Stimulated activated CD4-positive, alpha-beta T cell treated with anti-CD3 and anti-CD28 coated beads, Interleukin-12 subunit alpha, Interleukin-12 subunit beta, amount 100 ng/mL, for 48 hours (primary cell): ENCODE measurements around the gene ABTB2.
A peak's percentile ranks its signal among the peaks of the same experiment; 100 is the strongest.
"Not testable (repeated sequence)": the region's sequence is repeated elsewhere in the genome, so short reads cannot be mapped to it uniquely, and the experiment has no call there.

Experiments
- DNase-seq, 3 donors: peaks; one replicate each; pipeline ENCODE4 v3.0.0-alpha.2; 2020; ENCODE audit warnings: low read depth in 2 of 3, low spot score in 1 of 3

The ABTB2 gene

DNA sequence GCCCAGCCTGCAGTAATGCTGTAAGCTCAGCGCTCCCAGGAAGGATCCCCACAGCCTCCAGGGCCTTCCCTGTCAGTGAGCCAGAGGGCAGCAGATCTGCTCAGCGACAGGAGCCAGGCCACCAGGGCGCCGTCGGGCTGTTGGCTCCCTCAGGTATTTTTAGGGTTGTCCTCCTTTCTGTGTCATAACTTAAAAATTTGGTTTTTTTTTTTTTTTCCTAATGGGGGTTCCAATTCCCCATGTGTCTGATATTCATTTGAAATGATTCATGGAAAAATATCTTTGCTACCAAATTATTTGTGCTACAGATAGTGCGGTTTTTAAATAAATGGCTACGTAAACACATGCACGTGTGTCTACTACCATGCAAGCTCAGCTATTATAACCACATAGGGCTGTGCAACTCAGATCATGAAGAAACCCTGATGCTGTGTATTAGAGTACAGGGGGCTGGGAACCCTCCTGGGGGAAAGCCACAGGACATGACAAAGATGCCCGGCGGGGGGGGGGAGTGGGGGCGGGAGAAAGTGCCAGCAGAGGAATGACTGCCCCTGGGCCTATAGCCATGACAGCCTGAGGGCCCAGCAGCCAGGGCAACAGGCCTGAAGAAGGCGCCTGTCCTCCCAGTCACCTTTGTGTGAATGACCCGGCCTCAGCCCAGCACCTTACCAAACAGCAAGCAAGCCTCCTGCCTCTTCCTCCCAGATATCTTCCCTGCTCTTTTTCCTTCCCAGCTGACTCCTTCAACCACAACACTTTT lies 163.1 kb downstream of the ABTB2 start:
- no peak for DNase-seq

DNA sequence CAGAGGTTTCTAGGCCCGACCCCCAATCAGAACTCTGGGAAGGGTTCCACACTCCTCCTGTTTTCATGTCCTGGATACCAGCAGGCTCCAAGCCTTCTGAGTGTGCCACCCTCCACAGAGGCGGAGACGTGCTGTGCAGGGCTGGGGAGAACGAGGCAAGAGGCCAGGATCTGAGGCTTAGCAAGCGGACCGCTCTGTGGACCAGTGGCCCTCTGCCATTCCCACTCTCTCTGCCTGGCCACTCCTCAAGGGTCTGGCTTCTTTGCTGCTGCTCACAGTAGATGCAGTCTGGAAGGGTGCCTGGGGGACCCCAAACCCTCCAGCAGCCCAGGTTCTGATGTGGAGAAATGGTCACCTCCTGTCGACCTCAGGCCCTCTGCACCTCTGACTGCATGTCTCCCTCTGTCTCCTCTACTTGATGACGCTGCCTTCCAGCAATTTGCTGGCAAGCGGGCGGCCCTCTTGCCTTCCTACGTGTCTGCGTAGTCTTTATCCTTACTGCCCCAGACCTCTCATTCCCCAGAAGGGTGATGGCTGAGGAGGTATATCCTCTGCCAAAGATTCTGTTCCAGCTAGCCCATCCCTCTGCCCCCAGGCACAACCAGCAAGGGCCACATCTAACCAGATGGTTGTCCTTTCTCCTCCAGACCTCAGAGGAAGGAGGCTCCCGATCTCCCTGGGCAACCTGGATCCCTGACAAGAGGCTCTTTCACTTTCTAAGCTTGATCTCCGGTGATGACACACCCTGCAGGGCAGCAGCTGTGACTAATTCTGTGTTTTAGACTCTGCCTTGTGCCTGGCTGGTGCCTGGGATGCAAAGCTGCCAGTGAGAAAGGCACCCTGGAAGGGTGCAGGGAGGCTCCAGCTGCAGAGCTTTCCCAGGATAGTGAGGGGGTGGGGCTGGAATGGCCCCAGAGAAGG lies 165.1 kb downstream of the ABTB2 start:
- peak in 1 of 3 donors; percentile 11 for DNase-seq

DNA sequence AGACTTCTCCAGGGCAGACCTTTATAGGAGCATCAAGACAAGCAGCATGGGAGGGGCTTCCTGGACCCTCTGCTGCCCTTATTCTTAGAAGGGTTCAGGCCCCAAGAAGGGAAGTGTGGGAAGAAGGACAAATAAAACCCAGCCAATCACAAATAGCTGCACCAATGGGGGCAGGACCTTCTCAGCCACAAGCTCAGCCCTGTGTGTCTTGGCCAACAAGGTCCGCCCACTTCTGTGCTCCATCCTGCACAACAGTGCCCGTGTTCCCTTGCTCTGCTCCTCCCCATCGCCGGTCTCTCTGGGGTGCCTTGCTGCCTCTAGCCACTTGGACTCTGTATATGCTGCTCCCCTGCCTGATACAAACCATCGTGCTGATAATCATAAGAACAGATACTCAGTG lies 166.2 kb downstream of the ABTB2 start:
- no peak for DNase-seq

DNA sequence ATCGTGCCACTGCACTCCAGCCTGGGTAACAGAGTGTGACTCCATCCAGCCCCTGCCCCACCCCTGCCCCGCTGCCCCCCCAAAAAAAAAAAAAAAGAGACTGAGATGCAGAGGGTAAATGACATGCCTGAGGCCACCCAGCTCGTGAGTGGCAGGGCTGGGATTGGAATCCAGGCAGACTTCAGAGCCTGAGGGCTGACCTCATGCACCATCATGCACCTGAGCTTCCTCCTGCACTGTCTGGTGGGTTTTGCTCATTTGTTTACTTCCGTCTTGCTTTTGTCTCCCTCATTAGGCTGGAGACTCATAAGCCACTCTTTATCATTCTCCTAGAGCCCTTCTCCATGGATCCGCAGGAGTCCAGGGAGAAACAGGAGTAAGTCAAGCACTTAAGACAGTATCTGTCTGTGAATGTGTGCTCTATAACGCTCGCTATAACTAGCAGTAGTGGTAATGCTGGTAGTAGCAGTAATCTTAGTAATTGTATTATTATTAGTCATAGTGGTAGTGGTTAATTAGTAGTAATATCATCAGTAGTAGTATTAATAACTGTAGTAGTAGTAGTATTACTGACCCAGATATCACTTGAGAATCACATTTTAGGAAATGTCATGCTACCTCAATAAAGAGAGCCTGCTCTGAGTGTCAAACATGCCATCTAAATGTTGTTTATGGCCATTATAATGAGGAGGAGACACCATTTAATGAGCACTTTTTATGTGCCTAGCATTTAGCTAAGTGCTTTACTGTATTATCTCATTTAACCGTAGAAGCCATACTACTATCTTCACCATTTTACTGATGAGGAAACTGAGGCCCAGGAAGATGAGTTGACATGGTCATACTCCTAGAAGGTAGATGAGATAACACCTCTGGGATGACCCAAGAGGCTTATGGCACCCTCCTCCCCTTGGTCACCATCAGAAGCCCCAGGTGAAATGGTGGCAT lies 167.3 kb downstream of the ABTB2 start:
- no peak for DNase-seq

DNA sequence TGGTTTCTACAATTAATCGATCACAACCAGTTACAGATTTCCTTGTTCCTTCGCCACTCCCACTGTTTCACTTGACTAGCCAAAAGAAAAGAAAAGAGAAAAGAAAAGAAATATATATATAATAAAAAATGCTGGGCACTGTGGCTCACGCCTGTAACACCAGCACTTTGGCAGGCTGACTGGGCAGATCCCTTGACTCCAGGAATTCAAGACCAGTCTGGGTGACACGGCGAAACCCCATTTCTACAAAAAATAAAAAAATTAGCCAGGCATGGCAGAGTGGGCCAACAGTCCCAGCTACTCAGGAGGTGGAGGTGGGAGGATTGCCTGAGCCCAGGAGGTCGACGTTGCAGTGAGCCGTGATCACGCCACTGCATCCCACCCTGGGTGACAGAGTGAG lies 168.6 kb downstream of the ABTB2 start:
- no peak for DNase-seq

DNA sequence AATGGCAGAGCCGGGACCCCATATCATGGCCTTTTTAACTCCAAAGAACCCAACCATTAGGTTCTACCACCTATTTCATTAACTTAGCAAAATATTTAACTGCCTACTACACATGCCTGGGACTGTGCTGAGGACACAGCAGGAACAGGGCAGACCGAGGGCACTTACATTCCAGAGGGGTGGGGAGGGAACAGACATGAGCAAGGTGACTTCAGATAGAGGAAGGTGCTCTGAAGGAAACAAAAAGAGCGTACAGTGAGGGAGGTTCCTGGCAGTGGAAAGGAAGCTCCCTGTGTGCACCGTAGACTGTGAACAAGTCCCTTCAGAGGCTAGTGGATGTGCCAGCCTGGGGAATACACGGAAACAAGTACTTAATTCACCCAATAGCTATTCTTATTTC lies 169.6 kb downstream of the ABTB2 start:
- DNase-seq: no peak

DNA sequence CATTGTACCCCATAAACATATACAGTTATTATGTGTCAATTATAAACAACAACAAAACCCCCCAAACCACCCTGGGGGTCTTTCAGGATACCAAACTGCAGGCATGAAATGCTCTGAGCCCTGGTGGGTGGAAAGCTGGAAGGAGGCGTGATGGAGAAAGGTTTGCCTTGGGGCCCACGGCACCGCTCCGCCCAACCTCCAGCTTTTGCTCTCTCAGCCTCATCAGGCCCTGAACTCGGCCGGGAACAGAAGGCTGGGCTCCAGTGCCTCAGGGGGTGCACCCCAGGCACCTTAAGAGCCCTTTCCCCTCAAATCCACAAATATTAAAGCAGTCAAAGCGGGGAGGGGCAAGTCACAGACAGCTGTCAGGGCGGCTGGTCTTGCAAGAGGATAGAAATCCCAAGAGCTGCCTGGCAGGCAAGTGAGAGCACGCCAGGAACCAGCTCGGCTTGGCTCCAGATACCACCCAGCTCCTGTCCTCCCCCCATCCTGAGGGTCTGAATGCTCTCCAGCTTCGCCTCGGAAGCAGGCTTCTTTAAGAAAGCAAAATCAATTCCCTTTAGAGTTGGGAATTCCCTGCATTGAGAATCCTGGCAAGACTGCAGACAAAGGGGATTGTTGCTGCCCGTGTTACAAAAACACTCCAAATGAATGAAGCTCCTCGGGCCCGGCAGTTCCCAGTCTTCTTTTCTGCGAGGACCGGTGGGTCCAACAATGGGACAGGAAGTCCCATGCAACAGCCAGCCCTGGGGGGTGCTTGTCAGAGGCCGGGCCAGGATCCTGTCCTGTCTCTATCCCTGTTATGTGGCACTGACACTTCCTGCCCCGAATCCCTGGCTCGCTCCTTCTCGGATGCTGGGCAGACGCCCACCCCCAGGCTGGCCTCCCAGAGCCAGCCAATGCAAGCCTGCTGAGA lies 171.6 kb downstream of the ABTB2 start:
- no peak for DNase-seq

DNA sequence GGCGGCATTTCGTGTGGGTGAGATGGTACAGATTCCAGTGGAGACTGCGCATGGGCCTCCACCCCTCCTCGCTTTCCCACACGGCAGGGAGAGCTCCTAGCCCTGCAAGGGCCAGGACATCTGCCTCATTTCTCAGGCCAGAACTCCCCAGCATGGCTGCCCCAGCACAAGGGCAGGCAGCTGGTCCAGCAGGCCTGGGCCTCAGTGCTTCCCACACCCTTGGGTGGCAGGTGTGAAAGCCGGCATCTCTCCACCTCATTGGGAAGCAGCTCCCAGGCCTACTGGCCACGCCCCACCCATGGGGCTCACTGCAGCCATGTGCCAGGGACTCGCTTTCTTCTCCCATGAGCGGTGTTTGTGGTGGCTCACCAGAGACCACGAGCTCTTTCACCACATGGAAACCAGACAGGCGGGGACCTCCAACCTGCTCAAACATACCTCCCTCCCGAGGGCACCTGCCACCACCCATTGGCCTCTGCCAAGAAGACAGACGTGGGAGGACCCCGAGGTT lies 173.2 kb downstream of the ABTB2 start:
- no peak for DNase-seq

DNA sequence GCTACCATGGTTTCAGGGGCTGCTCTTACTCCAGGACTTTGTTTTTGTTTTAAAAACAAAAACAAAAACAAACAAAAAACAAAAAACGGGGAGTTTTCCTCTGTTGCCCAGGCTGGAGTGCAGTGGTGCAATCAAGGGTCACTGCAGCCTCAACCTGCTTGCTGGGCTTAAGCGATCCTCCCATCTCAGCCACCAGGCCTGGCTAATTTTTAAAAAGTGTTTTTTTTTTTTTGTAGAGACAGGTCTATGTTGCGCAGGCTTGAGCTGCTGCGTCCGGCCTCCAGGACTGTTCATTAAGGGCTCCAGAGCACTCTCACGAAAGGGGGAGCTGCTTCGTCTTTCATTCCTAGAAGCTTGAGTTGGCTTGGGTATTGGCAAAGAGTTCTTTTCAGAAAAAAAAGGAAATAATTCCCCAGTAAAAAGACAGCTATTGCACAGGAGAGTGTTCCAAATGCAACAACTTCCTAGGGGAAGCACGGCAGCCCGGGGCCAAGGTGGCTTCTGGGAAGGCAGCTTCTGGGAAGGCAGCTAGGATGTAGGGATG lies 173.9 kb downstream of the ABTB2 start:
- DNase-seq: no peak

DNA sequence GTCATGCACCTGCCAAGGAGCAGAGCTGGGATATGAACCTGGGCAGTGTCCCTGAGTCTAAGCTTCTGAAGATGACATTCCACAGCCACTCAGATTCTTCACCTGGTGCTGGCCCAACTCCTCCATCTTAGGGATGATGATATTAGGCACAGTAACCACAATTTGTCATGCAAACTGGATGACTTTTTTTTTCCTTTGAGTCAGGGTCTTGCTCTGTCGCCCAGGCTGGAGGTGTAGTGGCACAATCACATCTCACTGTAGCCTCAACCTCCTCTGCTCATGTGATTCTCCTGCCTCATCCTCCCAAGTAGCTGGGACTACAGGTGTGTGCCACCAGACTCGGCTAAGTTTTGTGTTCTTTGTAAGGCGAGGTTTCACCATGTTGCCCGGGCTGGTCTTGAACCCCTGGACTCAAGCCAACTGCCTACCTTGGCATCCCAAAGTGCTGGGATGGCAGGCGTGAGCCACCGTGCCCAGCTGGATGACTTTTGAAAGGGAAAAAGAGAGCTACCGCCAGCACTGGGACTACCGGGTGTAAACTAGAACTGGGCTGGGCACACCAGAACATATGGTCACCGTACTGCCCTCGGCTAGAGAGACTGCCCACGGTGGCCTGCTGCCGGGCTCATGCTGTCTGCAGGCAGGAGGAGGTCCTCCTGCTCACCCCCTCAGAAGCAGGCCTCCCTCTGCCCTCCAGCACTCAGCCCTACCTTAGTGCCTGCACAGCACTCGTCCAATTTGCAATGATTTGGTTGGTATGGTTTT lies 174.7 kb downstream of the ABTB2 start:
- no peak for DNase-seq

DNA sequence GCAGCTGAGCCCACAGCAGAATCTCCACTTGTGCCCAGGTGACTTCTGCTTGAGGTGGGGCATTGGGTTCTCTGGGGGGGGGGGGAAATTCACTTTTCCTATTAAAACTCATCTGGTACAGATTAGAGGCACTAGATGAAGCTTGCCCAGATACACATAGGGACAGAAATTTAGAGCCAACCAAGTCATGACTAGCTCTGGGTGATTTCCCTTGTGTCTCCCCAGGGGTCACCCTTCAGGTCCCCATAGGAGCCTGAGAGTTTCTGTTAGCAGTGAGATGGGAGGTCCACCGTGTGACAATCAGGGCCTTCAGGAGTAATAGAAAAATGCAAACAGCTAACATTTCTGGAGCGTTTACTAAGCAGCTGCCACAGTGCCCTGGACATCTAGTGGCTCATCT lies 175.4 kb downstream of the ABTB2 start:
- no peak for DNase-seq

DNA sequence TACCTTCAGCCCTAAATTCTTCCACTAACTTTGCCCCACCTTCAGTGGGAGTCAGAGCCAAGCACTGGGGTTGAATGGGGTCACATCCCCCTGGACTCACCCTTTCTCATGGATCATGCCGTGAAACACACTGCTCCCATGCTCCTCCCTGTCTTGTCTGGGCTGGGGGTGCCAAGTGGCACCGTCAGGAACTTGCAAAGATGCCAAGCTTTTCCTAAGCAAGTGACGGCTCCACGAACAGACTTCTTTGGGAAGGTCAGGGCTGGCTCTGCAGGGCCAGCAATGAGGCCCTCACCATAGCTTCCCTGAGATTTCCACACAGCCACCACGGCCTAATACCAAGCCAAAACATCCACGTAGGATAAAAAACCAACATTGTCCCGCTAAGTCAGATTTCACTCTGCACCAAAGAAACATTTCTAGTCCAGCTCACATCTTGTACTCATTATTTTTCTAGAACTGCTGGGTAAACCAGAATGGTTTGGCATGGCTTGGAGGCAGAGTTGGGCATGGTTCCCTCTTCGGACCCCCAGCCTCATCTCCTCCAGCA lies 175.9 kb downstream of the ABTB2 start:
- DNase-seq: no peak

DNA sequence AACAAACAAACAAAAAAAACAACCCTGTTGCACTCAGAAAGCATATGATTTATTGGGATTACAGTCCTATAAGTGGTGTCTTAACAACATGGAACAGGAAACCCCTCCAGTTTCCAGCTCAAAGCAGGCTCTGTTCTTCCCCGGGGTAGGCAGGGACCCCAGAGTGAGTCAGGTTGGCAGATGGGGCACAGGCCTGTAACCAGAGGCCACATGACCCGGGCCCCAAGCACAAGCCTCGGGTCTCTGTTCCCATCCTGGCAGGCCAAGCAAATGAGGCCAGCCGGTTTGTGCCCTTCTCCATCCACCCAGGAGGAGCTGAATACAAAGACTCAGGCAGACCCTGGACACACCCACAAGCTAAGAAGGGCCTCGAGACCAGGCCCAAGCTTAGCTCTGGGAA lies 176.6 kb downstream of the ABTB2 start:
- DNase-seq: no peak

DNA sequence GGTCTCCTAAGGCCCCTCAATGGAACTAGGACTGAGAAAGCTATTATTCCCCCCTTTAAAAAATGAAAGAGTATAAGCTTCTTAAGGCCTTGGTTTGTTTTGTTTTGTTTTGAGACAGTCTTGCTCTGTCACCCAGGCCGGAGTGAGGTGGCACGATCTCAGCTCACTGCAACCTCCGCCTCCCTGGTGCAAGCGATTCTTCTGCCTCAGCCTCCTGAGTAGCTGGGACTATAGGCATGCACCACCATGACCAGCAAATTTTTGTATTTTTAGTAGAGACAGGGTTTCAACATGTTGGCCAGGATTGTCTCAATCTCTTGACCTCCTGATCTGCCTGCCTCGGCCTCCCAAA lies 177.0 kb downstream of the ABTB2 start:
- not testable (repeated sequence) for DNase-seq

DNA sequence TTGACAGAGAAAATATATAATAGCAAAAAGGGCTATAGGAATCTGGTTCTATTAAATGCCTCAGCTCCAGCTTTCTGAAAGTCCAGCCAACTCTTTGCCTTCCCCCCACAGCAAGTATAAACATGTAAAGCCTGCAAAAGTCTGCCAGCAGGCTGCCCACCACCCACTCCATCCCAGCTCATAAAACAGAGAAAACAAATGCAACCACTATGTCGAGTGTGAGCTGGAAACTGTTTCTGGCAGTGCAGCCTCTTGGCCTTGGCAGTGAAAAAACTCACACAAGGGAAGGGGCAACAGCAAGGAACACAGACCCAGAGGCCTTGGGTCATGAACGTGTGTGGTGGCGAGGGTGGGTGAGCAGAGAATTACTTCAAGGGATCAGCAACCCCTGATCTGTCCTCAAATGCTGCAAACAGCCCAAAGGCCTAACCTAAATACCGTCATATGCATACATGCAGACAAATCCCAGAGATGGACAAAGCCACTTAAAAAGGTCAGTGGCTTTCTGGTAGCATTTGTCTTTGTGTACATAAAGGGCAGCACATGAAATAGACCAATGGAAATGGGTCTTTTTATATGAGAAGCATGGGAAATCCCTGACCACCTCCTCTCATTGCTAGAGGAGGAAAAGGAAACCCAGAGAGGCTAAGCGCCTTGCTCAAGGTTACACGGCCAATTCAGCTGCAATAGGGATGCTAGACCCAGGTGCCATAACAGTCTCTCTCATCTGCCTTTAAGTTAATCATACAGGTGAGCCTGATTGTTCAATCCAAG lies 177.6 kb downstream of the ABTB2 start:
- no peak for DNase-seq

DNA sequence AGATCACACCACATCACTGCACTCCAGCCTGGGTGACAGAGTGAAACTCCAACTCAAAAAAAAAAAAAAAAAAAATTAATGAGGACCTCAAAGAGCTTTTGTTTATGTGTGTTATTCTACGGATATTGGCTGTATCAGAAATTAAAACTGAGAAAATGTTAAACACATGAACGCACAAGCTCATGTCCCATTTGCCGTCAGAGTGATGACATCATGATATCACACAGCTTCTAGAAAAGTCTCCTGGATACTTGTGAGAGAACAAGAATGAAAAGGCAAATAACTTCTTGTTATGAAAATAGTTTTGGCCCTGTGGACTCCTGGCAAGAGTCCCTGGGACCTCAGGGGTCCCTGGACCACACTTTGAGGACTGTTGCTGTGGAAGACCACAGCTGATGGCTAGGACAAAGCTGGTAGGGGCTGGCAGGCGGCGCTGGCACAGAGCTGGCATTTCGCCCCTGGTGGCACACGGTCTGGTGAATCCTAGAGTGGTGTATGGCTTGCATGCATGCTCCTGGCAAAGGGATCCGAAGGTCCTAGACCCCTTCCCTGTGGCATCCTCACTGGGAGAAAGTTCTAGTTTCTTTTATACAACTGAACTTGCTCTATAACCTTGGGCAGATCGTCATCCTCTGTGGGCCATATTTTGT lies 178.7 kb downstream of the ABTB2 start:
- no peak for DNase-seq

DNA sequence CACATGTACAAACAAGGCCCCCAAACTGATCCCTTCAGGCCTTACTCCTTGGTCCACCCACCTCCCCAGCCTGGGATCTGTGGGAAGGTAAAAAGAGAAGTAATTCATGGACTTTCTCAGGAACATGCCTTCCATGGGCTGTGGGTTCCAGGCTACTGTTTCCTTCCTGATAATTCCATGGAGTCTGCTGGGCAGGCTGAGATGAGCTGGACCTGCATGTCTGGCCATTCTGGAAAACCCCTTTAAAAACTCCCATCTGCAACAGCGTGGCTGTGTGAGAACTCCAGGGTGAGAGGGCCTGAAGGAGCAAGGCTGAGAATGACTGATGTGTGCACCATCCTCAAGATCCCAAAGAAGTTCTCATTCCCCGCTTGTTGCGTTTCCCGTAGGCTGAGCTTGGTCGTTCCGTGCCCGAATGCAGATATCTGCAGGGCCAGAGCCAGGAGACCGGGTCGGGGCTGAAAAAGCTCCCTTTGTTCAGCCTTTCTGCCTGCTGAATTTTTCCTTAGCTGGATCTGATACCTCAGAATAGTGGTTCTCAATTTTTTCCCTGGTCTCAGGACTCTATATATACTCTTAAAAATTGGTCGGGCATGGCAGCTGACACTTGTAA lies 179.5 kb downstream of the ABTB2 start:
- no peak for DNase-seq
